Keratinocyte (primary cell): Measurements from ENCODE around the gene CDH12. TPM values are rescaled to one million over a fixed set of nuclear protein-coding genes. Genes with fewer than 3 reads are reported as not detected.

Source experiments
- DNase-seq: peaks from one replicate; pipeline ENCODE4 v3.0.0-alpha.2; 2011; ENCODE audit warnings: low read depth, missing footprints, low spot score
- FAIRE-seq: peaks from 2 replicates; lab custom pipeline; 2011; peaks lifted over from hg19 to GRCh38; lab: Jason Lieb, UNC
- H2AFZ ChIP-seq: 2 replicates; pipeline ENCODE4 v1.6.0; 2012; ENCODE audit warnings: low read length, control low read depth, inconsistent platforms; ENCODE audit not compliant: control insufficient read depth
- H3K27ac ChIP-seq: 2 replicates; pipeline ENCODE4 v1.5.1; 2011; ENCODE audit warnings: low read length; ENCODE audit not compliant: control insufficient read depth, insufficient read depth
- H3K27me3 ChIP-seq: 3 replicates; pipeline ENCODE4 v1.6.0; 2011; ENCODE audit warnings: low read length; ENCODE audit not compliant: control insufficient read depth, insufficient read depth; ENCODE audit errors: extremely low read depth
- H3K36me3 ChIP-seq, 2 experiments: 2 replicates in 1 of 2; 3 replicates in 1 of 2; pipeline ENCODE4 v1.5.1; 2011; ENCODE audit warnings: low read length in 2 of 2, mild to moderate bottlenecking in 1 of 2; ENCODE audit not compliant: control insufficient read depth in 2 of 2, insufficient read depth in 2 of 2; ENCODE audit errors: extremely low read depth in 1 of 2
- H3K4me1 ChIP-seq: 3 replicates; pipeline ENCODE4 v1.5.1; 2011; ENCODE audit warnings: low read length; ENCODE audit not compliant: control insufficient read depth, insufficient read depth; ENCODE audit errors: extremely low read depth
- H3K4me2 ChIP-seq: 3 replicates; pipeline ENCODE4 v1.6.0; 2011; ENCODE audit warnings: low read depth, low read length; ENCODE audit not compliant: control insufficient read depth, insufficient read depth; ENCODE audit errors: extremely low read depth
- H3K4me3 ChIP-seq, 3 experiments: fragments of 200-600 bp in 1 of 3; sonication (generic) in 1 of 3; 2 replicates in 2 of 3; 3 replicates in 1 of 3; pipeline ENCODE4 v1.5.1; 2011 to 2016; ENCODE audit warnings: low read length in 3 of 3, mild to moderate bottlenecking in 3 of 3, control low read depth in 2 of 3, inconsistent platforms in 1 of 3, low read depth in 1 of 3, mixed read lengths in 1 of 3, mixed run types in 1 of 3, moderate library complexity in 1 of 3; ENCODE audit not compliant: control insufficient read depth in 2 of 3, insufficient read depth in 2 of 3; ENCODE audit errors: extremely low read depth in 1 of 3
- H3K79me2 ChIP-seq: 2 replicates; pipeline ENCODE4 v1.6.0; 2012; ENCODE audit warnings: low read length; ENCODE audit not compliant: control insufficient read depth, insufficient read depth
- H3K9ac ChIP-seq: 3 replicates; pipeline ENCODE4 v1.6.0; 2011; ENCODE audit warnings: low read length; ENCODE audit not compliant: control insufficient read depth, insufficient read depth; ENCODE audit errors: extremely low read depth
- H3K9me1 ChIP-seq: 3 replicates; pipeline ENCODE4 v1.6.0; 2011; ENCODE audit warnings: low read length; ENCODE audit not compliant: control insufficient read depth, insufficient read depth; ENCODE audit errors: extremely low read depth
- H3K9me3 ChIP-seq: 2 replicates; pipeline ENCODE4 v1.5.1; 2012; ENCODE audit warnings: low read depth, low read length; ENCODE audit not compliant: control insufficient read depth
- H4K20me1 ChIP-seq: 3 replicates; pipeline ENCODE4 v1.6.0; 2011; ENCODE audit warnings: low read length; ENCODE audit not compliant: control insufficient read depth, insufficient read depth; ENCODE audit errors: extremely low read depth
- CTCF ChIP-seq, 3 experiments: IDR thresholded peaks in 1 of 3; conservative IDR thresholded peaks in 1 of 3; optimal IDR thresholded peaks in 1 of 3; 2 replicates in 2 of 3; 3 replicates in 1 of 3; pipeline versions ENCODE3 to v1.5.1; 2011; ENCODE audit warnings: low read length in 3 of 3, mild to moderate bottlenecking in 3 of 3, moderate library complexity in 2 of 3, control low read depth in 1 of 3, inconsistent platforms in 1 of 3; ENCODE audit not compliant: insufficient read depth in 2 of 3; ENCODE audit errors: extremely low read depth in 1 of 3
- EZH2 ChIP-seq: IDR thresholded peaks from one replicate; pipeline ENCODE4 v1.6.1; 2012; ENCODE audit warnings: inconsistent platforms, mild to moderate bottlenecking, low read length, moderate library complexity
- dilution Hi-C: fragments of 300-500 bp; cut with MboI; formaldehyde crosslinking; loops from one replicate; pipeline ENCODE4 v1.7.0; 2020; ENCODE audit warnings: low sequenced_read_pairs; ENCODE audit not compliant: extremely low pct_ligation_motif_present
- polyA plus RNA-seq, 5 experiments: library from polyadenylated mRNA; depleted of rRNA in 3 of 5; stranded (reverse) in 3 of 5; stranded (forward) in 1 of 5; unstranded in 1 of 5; fragments of >200 nt; gene quantifications; 1 replicate in 1 of 5; 2 replicates in 3 of 5; 3 replicates in 1 of 5; pipeline versions ENCODE4 v1.2.1 to v1.2.3, GENCODE V29; 2011 to 2012; ENCODE audit warnings: missing spikeins in 2 of 5, low read depth in 1 of 5, low replicate concordance in 1 of 5

Gene CDH12
- polyA plus RNA-seq, 1 donor (not counting 4 experiments of a cell fraction or from before 2014, with no cell fraction given), result not detected

DNA sequence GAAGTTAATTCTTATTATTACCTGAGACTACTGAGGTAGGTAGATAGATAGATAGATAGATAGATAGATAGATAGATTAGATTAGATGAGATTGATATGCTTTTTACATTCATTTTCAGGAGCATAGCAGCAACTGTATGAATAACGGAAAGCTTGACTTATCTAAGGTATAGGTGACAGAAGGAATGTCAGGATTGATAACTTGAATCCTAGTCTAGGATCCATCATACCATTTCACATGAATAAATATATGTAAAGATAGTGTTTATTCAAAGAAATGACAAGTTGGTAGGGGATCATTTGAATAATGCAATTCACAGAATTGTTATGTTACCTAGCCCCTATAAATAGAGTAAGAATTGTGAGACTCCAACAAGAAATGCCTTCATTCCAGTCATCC is 1008.2 kb downstream of the CDH12 start:
- Histone ChIP-seq H3K79me2 (no peaks in the 10 kb centered on the region), H3K4me3 (no peak overlapping the region), H3K4me1 (no peaks in the 10 kb centered on the region), H3K27ac (no peak overlapping the region), H4K20me1 (no peaks in the 10 kb centered on the region), H3K4me2 (no peak overlapping the region), H3K36me3 (no peaks in the 10 kb centered on the region), H3K9me3 (no peaks in the 10 kb centered on the region), H3K9ac (no peak overlapping the region), H2AFZ (no peak overlapping the region), H3K9me1 (no peaks in the 10 kb centered on the region), H3K27me3 (no peaks in the 10 kb centered on the region)
- no peak for DNase-seq
- FAIRE-seq, result no peak
- no peak for TF ChIP-seq CTCF (optimal IDR thresholded peaks at IDR 0.05 in 1 of 3, IDR thresholded peaks at IDR 0.05 in 1 of 3, conservative IDR thresholded peaks at IDR 0.05 in 1 of 3; ENCODE audit: extremely low read depth in 1 of 3, insufficient read depth in 2 of 3, low read length in 3 of 3)
- TF ChIP-seq EZH2, result no peak
- dilution Hi-C loops, result no loop called here

DNA sequence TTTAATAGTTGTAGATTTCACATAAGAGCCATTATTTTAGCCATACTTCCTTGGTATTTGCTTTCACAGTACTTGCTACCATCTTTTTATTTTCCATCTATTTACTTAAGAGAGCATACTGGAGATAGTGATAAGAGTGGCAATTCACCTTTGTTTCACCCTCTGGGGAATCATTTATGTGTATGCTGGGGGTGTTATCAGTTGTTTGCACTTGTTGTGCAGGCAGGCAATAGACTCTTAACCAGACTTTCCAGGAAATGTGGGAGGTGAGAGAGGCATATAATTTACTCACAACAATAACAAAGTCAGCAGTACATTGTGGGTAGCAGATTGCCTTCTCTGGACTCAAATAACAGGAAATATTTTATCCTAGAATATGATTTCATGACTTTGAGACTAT is 1018.3 kb downstream of the CDH12 start:
- Histone ChIP-seq H3K4me2 (no peak overlapping the region), H3K4me3 (no peak overlapping the region), H3K36me3 (no peaks in the 10 kb centered on the region), H2AFZ (no peak overlapping the region), H3K79me2 (no peaks in the 10 kb centered on the region), H3K9me3 (no peaks in the 10 kb centered on the region), H3K27me3 (no peaks in the 10 kb centered on the region), H3K27ac (no peak overlapping the region), H4K20me1 (no peaks in the 10 kb centered on the region), H3K9me1 (no peaks in the 10 kb centered on the region), H3K4me1 (no peaks in the 10 kb centered on the region), H3K9ac (no peak overlapping the region)
- DNase-seq (no peak), FAIRE-seq (no peak)
- TF ChIP-seq EZH2 (no peak), CTCF (optimal IDR thresholded peaks at IDR 0.05 in 1 of 3, IDR thresholded peaks at IDR 0.05 in 1 of 3, conservative IDR thresholded peaks at IDR 0.05 in 1 of 3; ENCODE audit: extremely low read depth in 1 of 3, insufficient read depth in 2 of 3, low read length in 3 of 3) (no peak)
- dilution Hi-C loops, result no loop called here
